GM23338 (cell line): ENCODE data around the gene RFC1. TPM values are rescaled to one million over a fixed set of nuclear protein-coding genes. Genes with fewer than 3 reads are reported as not detected.

ENCODE experiments used
- ATAC-seq: fragments of 200-7000 bp; cut with Tn5 transposase; 3 replicates; pipeline ENCODE4 v1.9.1; 2020
- DNase-seq: peaks from one replicate; pipeline ENCODE4 v3.0.0-alpha.2; 2015; ENCODE audit warnings: low spot score
- H2AFZ ChIP-seq: fragments of 200-600 bp; sonication (generic); 2 replicates; pipeline ENCODE4 v1.8.0; 2016; ENCODE audit warnings: antibody characterized with exemption, mild to moderate bottlenecking, moderate library complexity
- H3F3A ChIP-seq: fragments of 200-600 bp; sonication (generic); replicated peaks from 2 replicates; pipeline ENCODE4 v1.8.0; 2017; ENCODE audit warnings: antibody characterized with exemption, mixed run types, low read depth
- H3K27ac ChIP-seq: fragments of 200-600 bp; sonication (generic); 2 replicates; pipeline ENCODE4 v1.6.1; 2016; ENCODE audit warnings: low read depth
- H3K27me3 ChIP-seq: fragments of 200-600 bp; sonication (generic); 2 replicates; pipeline ENCODE4 v1.8.0; 2016; ENCODE audit warnings: mild to moderate bottlenecking, mixed run types, moderate library complexity; ENCODE audit not compliant: insufficient read depth
- H3K36me3 ChIP-seq: fragments of 200-600 bp; sonication (generic); 2 replicates; pipeline ENCODE4 v1.8.0; 2016; ENCODE audit warnings: mild to moderate bottlenecking; ENCODE audit not compliant: insufficient read depth
- H3K4me1 ChIP-seq: fragments of 200-600 bp; sonication (generic); 2 replicates; pipeline ENCODE4 v1.8.0; 2016; ENCODE audit warnings: mild to moderate bottlenecking, moderate library complexity; ENCODE audit not compliant: insufficient read depth
- H3K4me2 ChIP-seq: fragments of 200-600 bp; sonication (generic); 2 replicates; pipeline ENCODE4 v1.7.1; 2017; ENCODE audit warnings: mixed run types
- H3K4me3 ChIP-seq: fragments of 200-600 bp; sonication (generic); 2 replicates; pipeline ENCODE4 v1.6.1; 2016; ENCODE audit warnings: mixed run types
- H3K79me2 ChIP-seq: fragments of 200-600 bp; sonication (generic); replicated peaks from 2 replicates; pipeline ENCODE4 v1.8.0; 2017; ENCODE audit warnings: mild to moderate bottlenecking; ENCODE audit not compliant: insufficient read depth
- H3K9me2 ChIP-seq: fragments of 200-600 bp; sonication (generic); 2 replicates; pipeline ENCODE4 v1.8.0; 2017; ENCODE audit not compliant: insufficient read depth
- H4K20me1 ChIP-seq: fragments of 200-600 bp; sonication (generic); replicated peaks from 2 replicates; pipeline ENCODE4 v1.8.0; 2017; ENCODE audit warnings: mild to moderate bottlenecking; ENCODE audit not compliant: insufficient read depth
- H3K27ac Mint-ChIP-seq: 2 replicates; pipeline ENCODE4 v1.8.0; 2020; ENCODE audit warnings: inconsistent platforms, mild to moderate bottlenecking, moderate library complexity, mixed read lengths
- H3K27me3 Mint-ChIP-seq: 3 replicates; pipeline ENCODE4 v1.8.0; 2022; ENCODE audit warnings: low read depth, mild to moderate bottlenecking, moderate library complexity, mixed read lengths, inconsistent platforms; ENCODE audit not compliant: insufficient read depth, poor library complexity
- H3K36me3 Mint-ChIP-seq: 3 replicates; pipeline ENCODE4 v1.8.0; 2021; ENCODE audit warnings: low read depth, mild to moderate bottlenecking, inconsistent platforms, moderate library complexity, mixed read lengths
- H3K4me1 Mint-ChIP-seq: 3 replicates; pipeline ENCODE4 v1.8.0; 2020; ENCODE audit warnings: mild to moderate bottlenecking, inconsistent platforms, mixed read lengths
- H3K4me3 Mint-ChIP-seq: 3 replicates; pipeline ENCODE4 v1.8.0; 2021; ENCODE audit warnings: moderate library complexity, mild to moderate bottlenecking, inconsistent platforms, mixed read lengths
- H3K9me3 Mint-ChIP-seq: 3 replicates; pipeline ENCODE4 v1.8.0; 2020; ENCODE audit warnings: moderate library complexity, mild to moderate bottlenecking, inconsistent platforms, mixed read lengths
- CREB1 ChIP-seq: fragments of 250-450 bp; sonication (Bioruptor Pico); IDR thresholded peaks from 2 replicates; pipeline ENCODE4 v1.5.0; 2020; ENCODE audit warnings: low read depth, mild to moderate bottlenecking, moderate library complexity
- EZH2 ChIP-seq: fragments of 200-600 bp; sonication (generic); IDR thresholded peaks from one replicate; pipeline ENCODE4 v1.8.0; 2017; ENCODE audit warnings: antibody characterized with exemption, mild to moderate bottlenecking, low read depth; ENCODE audit not compliant: unreplicated experiment
- JUNB ChIP-seq: IDR thresholded peaks from one replicate; pipeline ENCODE4 v1.6.1; 2016; ENCODE audit warnings: antibody characterized with exemption; ENCODE audit not compliant: unreplicated experiment
- NANOG ChIP-seq: IDR thresholded peaks from 2 replicates; pipeline ENCODE4 v1.6.1; 2016; ENCODE audit warnings: antibody characterized with exemption, borderline replicate concordance
- STAT1 ChIP-seq: IDR thresholded peaks from one replicate; pipeline ENCODE4 v1.6.1; 2016; ENCODE audit warnings: antibody characterized with exemption; ENCODE audit not compliant: unreplicated experiment
- ZNF114 ChIP-seq: fragments of 250-450 bp; sonication (Bioruptor Pico); IDR thresholded peaks from 2 replicates; pipeline ENCODE4 v1.5.0; 2020; ENCODE audit warnings: mild to moderate bottlenecking, moderate library complexity
- polyA plus RNA-seq: library from polyadenylated mRNA; unstranded; fragments of >200 nt; fragmentation: Nextera tagmentation; extraction: Ambion mirVana; gene quantifications from 2 replicates; pipeline ENCODE4 v1.2.1, GENCODE V29; 2016
- total RNA-seq: library from RNA; depleted of rRNA; stranded (reverse); fragments of >200 nt; shearing (Covaris generic); gene quantifications from 2 replicates; pipeline ENCODE4 v1.2.3, GENCODE V29; 2014
- TF ChIP-seq, protein P1 (sequence below): fragments of 250-450 bp; sonication (Bioruptor Pico); IDR thresholded peaks from 2 replicates; pipeline ENCODE4 v1.5.0; 2020; ENCODE audit warnings: mild to moderate bottlenecking, moderate library complexity
- TF ChIP-seq, protein P2 (sequence below): IDR thresholded peaks from 2 replicates; pipeline ENCODE4 v1.6.1; 2016; ENCODE audit warnings: antibody characterized with exemption

Gene RFC1
- total and polyA plus RNA-seq, 2 experiments from 2014 or later: 75.8 to 228 TPM

GRCh38 chr4:39320381-39321115, 45.6 kb downstream of the RFC1 start (continued):
- TF ChIP-seq, protein P1, sequence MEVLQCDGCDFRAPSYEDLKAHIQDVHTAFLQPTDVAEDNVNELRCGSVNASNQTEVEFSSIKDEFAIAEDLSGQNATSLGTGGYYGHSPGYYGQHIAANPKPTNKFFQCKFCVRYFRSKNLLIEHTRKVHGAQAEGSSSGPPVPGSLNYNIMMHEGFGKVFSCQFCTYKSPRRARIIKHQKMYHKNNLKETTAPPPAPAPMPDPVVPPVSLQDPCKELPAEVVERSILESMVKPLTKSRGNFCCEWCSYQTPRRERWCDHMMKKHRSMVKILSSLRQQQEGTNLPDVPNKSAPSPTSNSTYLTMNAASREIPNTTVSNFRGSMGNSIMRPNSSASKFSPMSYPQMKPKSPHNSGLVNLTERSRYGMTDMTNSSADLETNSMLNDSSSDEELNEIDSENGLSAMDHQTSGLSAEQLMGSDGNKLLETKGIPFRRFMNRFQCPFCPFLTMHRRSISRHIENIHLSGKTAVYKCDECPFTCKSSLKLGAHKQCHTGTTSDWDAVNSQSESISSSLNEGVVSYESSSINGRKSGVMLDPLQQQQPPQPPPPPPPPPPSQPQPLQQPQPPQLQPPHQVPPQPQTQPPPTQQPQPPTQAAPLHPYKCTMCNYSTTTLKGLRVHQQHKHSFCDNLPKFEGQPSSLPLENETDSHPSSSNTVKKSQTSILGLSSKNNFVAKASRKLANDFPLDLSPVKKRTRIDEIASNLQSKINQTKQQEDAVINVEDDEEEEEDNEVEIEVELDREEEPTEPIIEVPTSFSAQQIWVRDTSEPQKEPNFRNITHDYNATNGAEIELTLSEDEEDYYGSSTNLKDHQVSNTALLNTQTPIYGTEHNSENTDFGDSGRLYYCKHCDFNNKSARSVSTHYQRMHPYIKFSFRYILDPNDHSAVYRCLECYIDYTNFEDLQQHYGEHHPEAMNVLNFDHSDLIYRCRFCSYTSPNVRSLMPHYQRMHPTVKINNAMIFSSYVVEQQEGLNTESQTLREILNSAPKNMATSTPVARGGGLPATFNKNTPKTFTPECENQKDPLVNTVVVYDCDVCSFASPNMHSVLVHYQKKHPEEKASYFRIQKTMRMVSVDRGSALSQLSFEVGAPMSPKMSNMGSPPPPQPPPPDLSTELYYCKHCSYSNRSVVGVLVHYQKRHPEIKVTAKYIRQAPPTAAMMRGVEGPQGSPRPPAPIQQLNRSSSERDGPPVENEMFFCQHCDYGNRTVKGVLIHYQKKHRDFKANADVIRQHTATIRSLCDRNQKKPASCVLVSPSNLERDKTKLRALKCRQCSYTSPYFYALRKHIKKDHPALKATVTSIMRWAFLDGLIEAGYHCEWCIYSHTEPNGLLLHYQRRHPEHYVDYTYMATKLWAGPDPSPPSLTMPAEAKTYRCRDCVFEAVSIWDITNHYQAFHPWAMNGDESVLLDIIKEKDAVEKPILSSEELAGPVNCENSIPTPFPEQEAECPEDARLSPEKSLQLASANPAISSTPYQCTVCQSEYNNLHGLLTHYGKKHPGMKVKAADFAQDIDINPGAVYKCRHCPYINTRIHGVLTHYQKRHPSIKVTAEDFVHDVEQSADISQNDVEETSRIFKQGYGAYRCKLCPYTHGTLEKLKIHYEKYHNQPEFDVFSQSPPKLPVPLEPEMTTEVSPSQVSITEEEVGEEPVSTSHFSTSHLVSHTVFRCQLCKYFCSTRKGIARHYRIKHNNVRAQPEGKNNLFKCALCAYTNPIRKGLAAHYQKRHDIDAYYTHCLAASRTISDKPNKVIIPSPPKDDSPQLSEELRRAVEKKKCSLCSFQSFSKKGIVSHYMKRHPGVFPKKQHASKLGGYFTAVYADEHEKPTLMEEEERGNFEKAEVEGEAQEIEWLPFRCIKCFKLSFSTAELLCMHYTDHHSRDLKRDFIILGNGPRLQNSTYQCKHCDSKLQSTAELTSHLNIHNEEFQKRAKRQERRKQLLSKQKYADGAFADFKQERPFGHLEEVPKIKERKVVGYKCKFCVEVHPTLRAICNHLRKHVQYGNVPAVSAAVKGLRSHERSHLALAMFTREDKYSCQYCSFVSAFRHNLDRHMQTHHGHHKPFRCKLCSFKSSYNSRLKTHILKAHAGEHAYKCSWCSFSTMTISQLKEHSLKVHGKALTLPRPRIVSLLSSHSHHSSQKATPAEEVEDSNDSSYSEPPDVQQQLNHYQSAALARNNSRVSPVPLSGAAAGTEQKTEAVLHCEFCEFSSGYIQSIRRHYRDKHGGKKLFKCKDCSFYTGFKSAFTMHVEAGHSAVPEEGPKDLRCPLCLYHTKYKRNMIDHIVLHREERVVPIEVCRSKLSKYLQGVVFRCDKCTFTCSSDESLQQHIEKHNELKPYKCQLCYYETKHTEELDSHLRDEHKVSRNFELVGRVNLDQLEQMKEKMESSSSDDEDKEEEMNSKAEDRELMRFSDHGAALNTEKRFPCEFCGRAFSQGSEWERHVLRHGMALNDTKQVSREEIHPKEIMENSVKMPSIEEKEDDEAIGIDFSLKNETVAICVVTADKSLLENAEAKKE: no peak
- TF ChIP-seq, protein P2, sequence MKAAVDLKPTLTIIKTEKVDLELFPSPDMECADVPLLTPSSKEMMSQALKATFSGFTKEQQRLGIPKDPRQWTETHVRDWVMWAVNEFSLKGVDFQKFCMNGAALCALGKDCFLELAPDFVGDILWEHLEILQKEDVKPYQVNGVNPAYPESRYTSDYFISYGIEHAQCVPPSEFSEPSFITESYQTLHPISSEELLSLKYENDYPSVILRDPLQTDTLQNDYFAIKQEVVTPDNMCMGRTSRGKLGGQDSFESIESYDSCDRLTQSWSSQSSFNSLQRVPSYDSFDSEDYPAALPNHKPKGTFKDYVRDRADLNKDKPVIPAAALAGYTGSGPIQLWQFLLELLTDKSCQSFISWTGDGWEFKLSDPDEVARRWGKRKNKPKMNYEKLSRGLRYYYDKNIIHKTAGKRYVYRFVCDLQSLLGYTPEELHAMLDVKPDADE: no peak
- TF ChIP-seq STAT1 (no peak), NANOG (no peak), ZNF114 (CRISPR knock-in tag) (no peak), EZH2 (no peak), CREB1 (CRISPR knock-in tag) (no peak)

DNA sequence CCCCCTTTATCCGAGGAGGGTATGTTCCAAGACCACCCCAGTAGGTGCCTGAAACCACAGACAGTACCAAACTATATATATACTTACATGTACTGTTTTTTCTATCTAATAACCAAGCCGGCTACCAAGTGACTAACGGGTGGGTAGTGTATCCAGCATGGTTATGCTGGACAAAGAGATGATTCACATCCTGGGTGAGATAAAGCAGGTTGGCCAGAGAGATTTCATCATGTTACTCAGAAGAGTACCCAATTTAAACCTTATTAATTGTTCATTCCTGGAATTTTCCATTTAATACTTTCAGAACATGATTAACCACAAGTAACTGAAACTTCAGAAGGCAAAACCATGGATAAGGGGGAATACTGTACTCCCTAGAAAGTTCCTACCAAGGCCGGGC, 46.5 kb downstream of the RFC1 start:
- Histone ChIP-seq H3K9me2 (no peaks in the 10 kb centered on the region), H4K20me1 (no peaks in the 10 kb centered on the region; the same call in 1 of the 2 replicates), H2AFZ (no peak overlapping the region), H3K36me3 (peaks cover 24% of the 10 kb centered on the region), H3K4me2 (no peak overlapping the region), H3K79me2 (no peaks in the 10 kb centered on the region), H3K4me3 (no peak overlapping the region), H3K27ac (no peak overlapping the region), H3K4me1 (no peaks in the 10 kb centered on the region), H3F3A (no peaks in the 10 kb centered on the region), H3K27me3 (no peaks in the 10 kb centered on the region)
- no peak overlapping the region for H3K4me3 Mint-ChIP-seq
- no peak overlapping the region for H3K27ac Mint-ChIP-seq
- DNase-seq (no peak), ATAC-seq (no peak)
- H3K36me3 Mint-ChIP-seq: peaks cover 12% of the 10 kb centered on the region; the same call in 2 of the 3 replicates
- H3K4me1 Mint-ChIP-seq: no peaks in the 10 kb centered on the region
- no peaks in the 10 kb centered on the region for H3K27me3 Mint-ChIP-seq
- H3K9me3 Mint-ChIP-seq: no peaks in the 10 kb centered on the region
- TF ChIP-seq STAT1: no peak
- TF ChIP-seq, protein P1: no peak
- TF ChIP-seq JUNB: no peak
- TF ChIP-seq ZNF114 (CRISPR knock-in tag): no peak
